H9 (cell line): ENCODE data around the gene ZBTB38. TPM values are rescaled to one million over a fixed set of nuclear protein-coding genes. Genes with fewer than 3 reads are reported as not detected.

Source experiments
- DNase-seq: peaks from one replicate; pipeline ENCODE4 v3.0.0-alpha.2; 2017
- H2AFZ ChIP-seq: one replicate; pipeline ENCODE4 v1.6.1; 2013; ENCODE audit warnings: mild to moderate bottlenecking, low read length, control low read depth, moderate library complexity
- H2AK5ac ChIP-seq: 2 replicates; pipeline ENCODE4 v1.6.1; 2013; ENCODE audit warnings: low read length, control low read depth, mixed read lengths; ENCODE audit not compliant: insufficient read length
- H2BK120ac ChIP-seq: one replicate; pipeline ENCODE4 v1.6.1; 2013; ENCODE audit warnings: low read depth, mild to moderate bottlenecking, low read length, control low read depth, inconsistent platforms; ENCODE audit not compliant: poor library complexity, severe bottlenecking
- H2BK12ac ChIP-seq: 2 replicates; pipeline ENCODE4 v1.6.1; 2013; ENCODE audit warnings: low read length, control low read depth, mixed read lengths, low read depth; ENCODE audit not compliant: insufficient read length
- H2BK15ac ChIP-seq: 2 replicates; pipeline ENCODE4 v1.6.1; 2013; ENCODE audit warnings: low read depth, low read length, control low read depth
- H2BK20ac ChIP-seq: one replicate; pipeline ENCODE4 v1.6.1; 2013; ENCODE audit warnings: low read depth, mild to moderate bottlenecking, low read length, control low read depth, inconsistent platforms; ENCODE audit not compliant: poor library complexity, severe bottlenecking
- H2BK5ac ChIP-seq: 2 replicates; pipeline ENCODE4 v1.6.1; 2013; ENCODE audit warnings: low read length, control low read depth, mixed read lengths; ENCODE audit not compliant: insufficient read length
- H3K14ac ChIP-seq: 2 replicates; pipeline ENCODE4 v1.6.1; 2013; ENCODE audit warnings: low read length, control low read depth; ENCODE audit not compliant: insufficient read depth
- H3K18ac ChIP-seq: 2 replicates; pipeline ENCODE4 v1.6.1; 2013; ENCODE audit warnings: low read depth, mild to moderate bottlenecking, mixed read lengths, low read length, control low read depth; ENCODE audit not compliant: insufficient read length
- H3K23ac ChIP-seq: 2 replicates; pipeline ENCODE4 v1.6.1; 2013; ENCODE audit warnings: low read length, control low read depth, mixed read lengths, low read depth; ENCODE audit not compliant: insufficient read length
- H3K23me2 ChIP-seq: 2 replicates; pipeline ENCODE4 v1.6.1; 2013; ENCODE audit warnings: low read depth, mild to moderate bottlenecking, mixed read lengths, low read length, control low read depth; ENCODE audit not compliant: insufficient read length, poor library complexity, severe bottlenecking
- H3K27ac ChIP-seq: 2 replicates; pipeline ENCODE4 v1.5.1; 2013; ENCODE audit warnings: low read length, control low read depth, mixed read lengths, low read depth; ENCODE audit not compliant: insufficient read length
- H3K27me3 ChIP-seq: 2 replicates; pipeline ENCODE4 v1.6.1; 2013; ENCODE audit warnings: low read length, control low read depth, inconsistent platforms; ENCODE audit not compliant: insufficient read depth
- H3K4ac ChIP-seq: 2 replicates; pipeline ENCODE4 v1.6.1; 2013; ENCODE audit warnings: low read depth, mild to moderate bottlenecking, control low read depth, inconsistent platforms, low read length, moderate library complexity
- H3K4me1 ChIP-seq: 2 replicates; pipeline ENCODE4 v1.6.1; 2013; ENCODE audit warnings: low read length, control low read depth, inconsistent platforms; ENCODE audit not compliant: insufficient read depth
- H3K4me2 ChIP-seq: 2 replicates; pipeline ENCODE4 v1.6.1; 2013; ENCODE audit warnings: low read length, control low read depth, mixed read lengths; ENCODE audit not compliant: insufficient read length, insufficient read depth
- H3K56ac ChIP-seq: 2 replicates; pipeline ENCODE4 v1.6.1; 2013; ENCODE audit warnings: low read depth, mild to moderate bottlenecking, mixed read lengths, low read length, control low read depth; ENCODE audit not compliant: insufficient read length
- H3K79me1 ChIP-seq: 2 replicates; pipeline ENCODE4 v1.6.1; 2013; ENCODE audit warnings: low read depth, mild to moderate bottlenecking, moderate library complexity, low read length, control low read depth, inconsistent platforms; ENCODE audit not compliant: insufficient read depth, poor library complexity, severe bottlenecking
- H3K79me2 ChIP-seq: 2 replicates; pipeline ENCODE4 v1.6.1; 2013; ENCODE audit warnings: low read length, control low read depth, inconsistent platforms; ENCODE audit not compliant: insufficient read depth
- H3K9ac ChIP-seq: 2 replicates; pipeline ENCODE4 v1.6.1; 2013; ENCODE audit warnings: low read length, control low read depth, mixed read lengths; ENCODE audit not compliant: insufficient read length; ENCODE audit errors: extremely low read depth
- H3K9me3 ChIP-seq: one replicate; pipeline ENCODE4 v1.6.1; 2013; ENCODE audit warnings: low read depth, low read length, inconsistent platforms; ENCODE audit not compliant: control insufficient read depth
- H3T11ph ChIP-seq: one replicate; pipeline ENCODE4 v1.6.1; 2013; ENCODE audit warnings: mild to moderate bottlenecking, low read length, control low read depth, inconsistent platforms
- H4K20me1 ChIP-seq: one replicate; pipeline ENCODE4 v1.6.1; 2013; ENCODE audit not compliant: control insufficient read depth, insufficient read length, insufficient read depth
- H4K5ac ChIP-seq: 2 replicates; pipeline ENCODE4 v1.6.1; 2013; ENCODE audit warnings: low read depth, mild to moderate bottlenecking, mixed read lengths, low read length, control low read depth; ENCODE audit not compliant: insufficient read length
- H4K8ac ChIP-seq: replicated peaks from 2 replicates; pipeline ENCODE4 v1.6.1; 2013; ENCODE audit warnings: low read length, control low read depth, mixed read lengths, low read depth; ENCODE audit not compliant: insufficient read length
- H4K91ac ChIP-seq: 2 replicates; pipeline ENCODE4 v1.6.1; 2013; ENCODE audit warnings: low read depth, mild to moderate bottlenecking, moderate library complexity, mixed read lengths, low read length, control low read depth; ENCODE audit not compliant: insufficient read length
- H3K27ac Mint-ChIP-seq, 3 experiments: 2 replicates in 2 of 3; 3 replicates in 1 of 3; pipeline ENCODE4 v1.8.0; 2020 to 2021; ENCODE audit warnings: mixed read lengths in 3 of 3, mild to moderate bottlenecking in 1 of 3, moderate library complexity in 1 of 3
- H3K27me3 Mint-ChIP-seq: 2 replicates; pipeline ENCODE4 v1.8.0; 2021; ENCODE audit warnings: low read depth, mild to moderate bottlenecking, moderate library complexity, mixed read lengths
- H3K36me3 Mint-ChIP-seq, 3 experiments: 2 replicates in 2 of 3; 3 replicates in 1 of 3; pipeline ENCODE4 v1.8.0; 2020 to 2021; ENCODE audit warnings: low read depth in 3 of 3, mixed read lengths in 3 of 3; ENCODE audit not compliant: insufficient read depth in 1 of 3
- H3K4me1 Mint-ChIP-seq, 2 experiments: 2 replicates each; pipeline ENCODE4 v1.8.0; 2020; ENCODE audit warnings: mixed read lengths in 2 of 2
- H3K4me3 Mint-ChIP-seq, 2 experiments: 2 replicates in 1 of 2; 3 replicates in 1 of 2; pipeline ENCODE4 v1.8.0; 2020 to 2021; ENCODE audit warnings: mild to moderate bottlenecking in 2 of 2, mixed read lengths in 2 of 2, moderate library complexity in 1 of 2
- H3K9me3 Mint-ChIP-seq, 2 experiments: 2 replicates in 1 of 2; 3 replicates in 1 of 2; pipeline ENCODE4 v1.8.0; 2020; ENCODE audit warnings: mild to moderate bottlenecking in 2 of 2, mixed read lengths in 2 of 2, moderate library complexity in 1 of 2
- WGBS: extraction: QIAGEN DNeasy Blood & Tissue Kit; methylation state at CpG from one replicate; pipeline ENCODE4 v1.1.7; 2013; ENCODE audit warnings: missing lambda C conversion rate, low lambda C conversion rate, mixed read lengths; ENCODE audit not compliant: insufficient read length; ENCODE audit errors: extremely low coverage; 5-methylcytosine and 5-hydroxymethylcytosine counted together
- total RNA-seq: library from RNA; stranded (reverse); gene quantifications from 2 replicates; pipeline ENCODE4 v1.2.1, GENCODE V29; 2021
- TF ChIP-seq, protein P1 (sequence below): fragments of 200-600 bp; sonication (generic); conservative IDR thresholded peaks from 3 replicates; pipeline ENCODE4 v1.8.0; 2021; ENCODE audit warnings: antibody characterized with exemption, mild to moderate bottlenecking

ZBTB38 gene
- total RNA-seq, 1 experiment from 2014 or later, result 14.6 TPM

DNA sequence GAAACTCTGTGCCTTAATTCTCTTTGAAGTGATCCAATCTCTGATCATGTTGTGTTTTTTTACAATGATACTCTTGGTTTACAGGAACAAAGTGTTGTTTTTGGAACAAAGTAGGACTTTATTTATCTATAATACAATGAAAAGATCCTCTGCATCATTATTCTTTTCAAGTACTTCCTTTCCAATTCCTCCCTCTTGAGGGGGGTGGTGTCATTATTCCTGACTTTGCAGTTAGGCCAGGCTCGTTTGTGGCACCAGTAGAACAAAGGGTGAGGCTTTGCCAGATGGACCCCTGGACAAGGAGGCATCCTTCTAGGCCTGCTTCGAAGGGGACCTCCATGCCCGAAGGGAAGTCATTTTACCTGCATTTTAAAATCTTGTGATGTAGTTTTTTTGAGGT lies 41.7 kb upstream of the ZBTB38 start:
- no peaks in the 10 kb centered on the region for H3K36me3 Mint-ChIP-seq
- no peak overlapping the region for H3K18ac ChIP-seq
- TF ChIP-seq, protein P1, sequence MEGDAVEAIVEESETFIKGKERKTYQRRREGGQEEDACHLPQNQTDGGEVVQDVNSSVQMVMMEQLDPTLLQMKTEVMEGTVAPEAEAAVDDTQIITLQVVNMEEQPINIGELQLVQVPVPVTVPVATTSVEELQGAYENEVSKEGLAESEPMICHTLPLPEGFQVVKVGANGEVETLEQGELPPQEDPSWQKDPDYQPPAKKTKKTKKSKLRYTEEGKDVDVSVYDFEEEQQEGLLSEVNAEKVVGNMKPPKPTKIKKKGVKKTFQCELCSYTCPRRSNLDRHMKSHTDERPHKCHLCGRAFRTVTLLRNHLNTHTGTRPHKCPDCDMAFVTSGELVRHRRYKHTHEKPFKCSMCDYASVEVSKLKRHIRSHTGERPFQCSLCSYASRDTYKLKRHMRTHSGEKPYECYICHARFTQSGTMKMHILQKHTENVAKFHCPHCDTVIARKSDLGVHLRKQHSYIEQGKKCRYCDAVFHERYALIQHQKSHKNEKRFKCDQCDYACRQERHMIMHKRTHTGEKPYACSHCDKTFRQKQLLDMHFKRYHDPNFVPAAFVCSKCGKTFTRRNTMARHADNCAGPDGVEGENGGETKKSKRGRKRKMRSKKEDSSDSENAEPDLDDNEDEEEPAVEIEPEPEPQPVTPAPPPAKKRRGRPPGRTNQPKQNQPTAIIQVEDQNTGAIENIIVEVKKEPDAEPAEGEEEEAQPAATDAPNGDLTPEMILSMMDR, result no peak
- H2BK15ac ChIP-seq, result no peak overlapping the region
- H2AK5ac ChIP-seq, result no peak overlapping the region
- peaks cover 8% of the 10 kb centered on the region for H3K27me3 Mint-ChIP-seq
- no CpG with 5 or more reads among the region's 3 CpGs for WGBS
- H2BK120ac ChIP-seq, result no peak overlapping the region
- no peak for DNase-seq
- no peaks in the 10 kb centered on the region for H3K23me2 ChIP-seq
- peaks cover 2% of the 10 kb centered on the region; the same call in 1 of the 2 replicates for H3K4me1 ChIP-seq
- H4K91ac ChIP-seq, result no peak overlapping the region
- H3K9me3 ChIP-seq, result no peaks in the 10 kb centered on the region
- H3K79me1 ChIP-seq, result no peaks in the 10 kb centered on the region
- no peak overlapping the region for H3K56ac ChIP-seq
- no peak overlapping the region for H3K4ac ChIP-seq
- H2BK5ac ChIP-seq, result no peak overlapping the region
- peak overlapping the region in 1 of 3 experiments; percentile 59; a peak in 1 of 7 replicates for H3K27ac Mint-ChIP-seq
- H3K14ac ChIP-seq, result no peak overlapping the region
- H3K27ac ChIP-seq, result no peak overlapping the region
- no peak overlapping the region for H3K23ac ChIP-seq
- H3K4me3 Mint-ChIP-seq, result no peak overlapping the region
- H3K4me2 ChIP-seq, result no peak overlapping the region
- H3K79me2 ChIP-seq, result no peaks in the 10 kb centered on the region
- no peak overlapping the region for H4K8ac ChIP-seq
- H2BK20ac ChIP-seq, result no peak overlapping the region
- H4K20me1 ChIP-seq, result no peaks in the 10 kb centered on the region
- peaks cover 8 to 9% of the 10 kb centered on the region in 2 experiments for H3K4me1 Mint-ChIP-seq
- H2BK12ac ChIP-seq, result no peak overlapping the region
- H2AFZ ChIP-seq, result no peak overlapping the region
- no peak overlapping the region for H4K5ac ChIP-seq
- H3K27me3 ChIP-seq, result no peaks in the 10 kb centered on the region
- H3T11ph ChIP-seq, result no peak overlapping the region
- H3K9me3 Mint-ChIP-seq, result no peaks in the 10 kb centered on the region
- no peak overlapping the region for H3K9ac ChIP-seq
